Body of pancreas (tissue), 4 donors: ENCODE measurements around the gene TSKS.

Experiments
- CTCF ChIP-seq, 7 experiments: fragments of 450-650 bp in 4 of 7; fragments of 200-600 bp in 3 of 7; sonication (generic) in 3 of 7; IDR thresholded peaks; one replicate each; pipeline ENCODE4 v1.5.1; 2016 to 2019; ENCODE audit warnings: antibody characterized with exemption in 7 of 7
- POLR2A ChIP-seq, 3 donors: fragments of 450-650 bp; IDR thresholded peaks; one replicate each; pipeline ENCODE4 v1.6.1; 2016; ENCODE audit warnings: antibody characterized with exemption in 3 of 3, mild to moderate bottlenecking in 2 of 3

DNA sequence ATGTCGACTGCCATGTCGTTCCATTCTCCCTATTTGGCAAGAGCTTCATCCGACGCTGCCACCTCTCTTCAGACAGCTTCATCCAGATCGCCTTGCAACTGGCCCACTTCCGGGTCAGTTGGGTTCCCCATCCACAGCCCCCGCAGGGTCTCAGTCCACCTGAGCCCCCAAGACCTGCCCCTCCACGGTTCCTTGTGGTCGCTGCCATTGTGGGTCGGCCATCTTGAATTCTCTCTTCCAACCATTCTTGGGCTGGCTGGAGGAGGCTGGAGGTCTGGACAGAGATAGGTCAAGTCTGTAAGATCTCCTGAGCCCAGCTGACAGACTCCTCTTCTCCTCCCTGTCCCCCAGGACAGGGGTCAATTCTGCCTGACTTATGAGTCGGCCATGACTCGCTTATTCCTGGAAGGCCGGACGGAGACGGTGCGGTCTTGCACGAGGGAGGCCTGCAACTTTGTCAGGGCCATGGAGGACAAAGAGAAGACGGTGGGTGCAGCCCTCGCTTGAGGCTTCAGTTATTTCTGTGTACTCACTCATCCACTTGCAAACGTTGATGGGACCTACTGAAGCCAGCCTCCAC is 52.6 kb downstream of the TSKS start:
- TF ChIP-seq CTCF (IDR thresholded peaks at IDR 0.05) = no peak
- no peak for TF ChIP-seq POLR2A (IDR thresholded peaks at IDR 0.05)
